ENCODE results near the gene PAMR1.

Gene PAMR1

DNA sequence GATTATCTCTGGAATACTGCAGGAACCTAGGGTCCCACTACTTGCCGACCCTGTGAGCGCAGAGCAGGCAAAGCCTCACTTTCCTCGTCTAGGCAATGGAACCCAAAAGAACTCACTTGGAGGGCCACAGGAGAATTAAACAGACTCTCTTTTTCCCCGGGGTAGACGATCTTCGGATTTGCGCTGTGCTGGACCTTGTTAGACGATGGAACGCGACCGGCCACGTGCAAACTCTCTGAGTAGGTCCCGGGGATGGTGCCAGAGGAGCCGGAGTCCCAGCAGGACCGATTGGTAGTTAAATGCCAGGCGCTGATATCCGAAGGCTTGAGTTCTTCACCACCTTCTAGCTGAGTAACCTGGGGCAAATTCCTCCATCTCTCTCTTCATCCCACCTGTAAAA, 105.0 kb downstream of the PAMR1 start:
- H3K4me3 ChIP-seq (ENCODE audit: low read depth, low read length): no peak overlapping the region
- DNase-seq (ENCODE audit: low read depth): no peak
- TF ChIP-seq, protein P1, sequence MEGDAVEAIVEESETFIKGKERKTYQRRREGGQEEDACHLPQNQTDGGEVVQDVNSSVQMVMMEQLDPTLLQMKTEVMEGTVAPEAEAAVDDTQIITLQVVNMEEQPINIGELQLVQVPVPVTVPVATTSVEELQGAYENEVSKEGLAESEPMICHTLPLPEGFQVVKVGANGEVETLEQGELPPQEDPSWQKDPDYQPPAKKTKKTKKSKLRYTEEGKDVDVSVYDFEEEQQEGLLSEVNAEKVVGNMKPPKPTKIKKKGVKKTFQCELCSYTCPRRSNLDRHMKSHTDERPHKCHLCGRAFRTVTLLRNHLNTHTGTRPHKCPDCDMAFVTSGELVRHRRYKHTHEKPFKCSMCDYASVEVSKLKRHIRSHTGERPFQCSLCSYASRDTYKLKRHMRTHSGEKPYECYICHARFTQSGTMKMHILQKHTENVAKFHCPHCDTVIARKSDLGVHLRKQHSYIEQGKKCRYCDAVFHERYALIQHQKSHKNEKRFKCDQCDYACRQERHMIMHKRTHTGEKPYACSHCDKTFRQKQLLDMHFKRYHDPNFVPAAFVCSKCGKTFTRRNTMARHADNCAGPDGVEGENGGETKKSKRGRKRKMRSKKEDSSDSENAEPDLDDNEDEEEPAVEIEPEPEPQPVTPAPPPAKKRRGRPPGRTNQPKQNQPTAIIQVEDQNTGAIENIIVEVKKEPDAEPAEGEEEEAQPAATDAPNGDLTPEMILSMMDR (IDR thresholded peaks at IDR 0.05; ENCODE audit: control insufficient read depth, extremely low read depth, insufficient read depth): no peak

DNA sequence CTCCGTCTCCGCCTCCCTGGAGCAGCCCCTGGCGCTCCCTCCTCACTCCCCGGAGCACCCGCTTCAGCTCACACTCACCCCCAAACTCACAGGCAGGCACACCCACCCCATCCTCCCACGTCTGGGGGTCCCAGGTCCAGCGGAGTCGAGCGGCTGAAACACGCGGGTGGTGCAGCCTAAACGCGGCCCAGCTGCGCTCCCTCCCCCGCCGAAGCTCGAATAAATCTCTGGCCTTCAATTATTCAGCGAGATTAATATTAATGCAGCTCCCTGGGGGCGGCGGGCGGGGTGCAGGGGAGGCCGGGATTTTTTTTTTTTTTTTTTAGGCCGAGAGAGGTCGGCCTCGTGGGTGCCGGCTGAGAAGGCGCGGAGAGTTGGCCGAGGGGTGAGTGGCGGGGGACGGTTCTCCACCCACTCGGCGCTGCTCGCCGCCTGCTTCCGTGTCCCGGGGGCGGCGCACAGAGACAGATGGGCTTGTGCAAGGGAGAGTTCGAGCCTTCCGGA, 105.5 kb downstream of the PAMR1 start:
- DNase-seq (ENCODE audit: low read depth): no peak
- TF ChIP-seq, protein P1 (IDR thresholded peaks at IDR 0.05; ENCODE audit: control insufficient read depth, extremely low read depth, insufficient read depth): no peak
- H3K4me3 ChIP-seq (ENCODE audit: low read depth, low read length): peak overlapping the region; percentile 38

DNA sequence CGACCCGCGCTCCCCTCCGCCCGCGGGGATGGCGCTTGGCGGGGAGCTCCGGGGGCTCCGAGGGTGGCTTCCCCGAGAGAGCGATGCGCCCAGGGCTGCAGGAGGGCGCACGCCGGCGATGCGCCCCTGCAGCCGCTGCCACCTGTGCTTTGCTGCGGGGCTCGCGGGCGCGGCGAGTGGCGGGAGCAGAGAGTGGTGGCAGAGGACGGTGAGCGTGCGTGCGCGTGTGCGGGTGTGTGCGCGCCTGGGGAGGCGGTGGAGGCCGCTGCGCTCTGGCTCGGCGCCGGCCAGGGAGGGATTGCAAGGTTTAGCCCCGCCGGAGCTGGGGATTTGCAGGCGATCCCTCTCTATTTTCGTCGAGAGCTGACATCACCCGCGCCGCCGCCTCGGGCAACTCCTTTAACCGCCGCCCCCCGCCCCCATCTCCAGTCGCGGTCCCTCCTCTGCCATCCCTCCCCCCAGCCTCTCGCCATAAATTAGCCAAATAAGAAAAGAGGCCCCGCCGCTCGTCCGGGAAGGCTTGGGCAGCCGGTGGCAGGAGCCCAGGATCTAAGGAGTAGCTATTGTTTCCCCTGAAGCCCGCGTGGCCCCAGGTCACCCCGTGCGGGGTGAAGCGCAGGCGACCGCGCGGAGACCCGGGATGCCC, 106.1 kb downstream of the PAMR1 start, which contains the start of gene SLC1A2:
Gene SLC1A2 (minus strand): TSS at position 375 of the 646 bp plus-strand sequence. CDS start 592 bp downstream, outside the sequence.
- peak within 1 kb of the TSS; percentile 38 for H3K4me3 ChIP-seq (ENCODE audit: low read depth, low read length)
- DNase-seq (ENCODE audit: low read depth): no peak
- TF ChIP-seq, protein P1 (IDR thresholded peaks at IDR 0.05; ENCODE audit: control insufficient read depth, extremely low read depth, insufficient read depth): no peak

DNA sequence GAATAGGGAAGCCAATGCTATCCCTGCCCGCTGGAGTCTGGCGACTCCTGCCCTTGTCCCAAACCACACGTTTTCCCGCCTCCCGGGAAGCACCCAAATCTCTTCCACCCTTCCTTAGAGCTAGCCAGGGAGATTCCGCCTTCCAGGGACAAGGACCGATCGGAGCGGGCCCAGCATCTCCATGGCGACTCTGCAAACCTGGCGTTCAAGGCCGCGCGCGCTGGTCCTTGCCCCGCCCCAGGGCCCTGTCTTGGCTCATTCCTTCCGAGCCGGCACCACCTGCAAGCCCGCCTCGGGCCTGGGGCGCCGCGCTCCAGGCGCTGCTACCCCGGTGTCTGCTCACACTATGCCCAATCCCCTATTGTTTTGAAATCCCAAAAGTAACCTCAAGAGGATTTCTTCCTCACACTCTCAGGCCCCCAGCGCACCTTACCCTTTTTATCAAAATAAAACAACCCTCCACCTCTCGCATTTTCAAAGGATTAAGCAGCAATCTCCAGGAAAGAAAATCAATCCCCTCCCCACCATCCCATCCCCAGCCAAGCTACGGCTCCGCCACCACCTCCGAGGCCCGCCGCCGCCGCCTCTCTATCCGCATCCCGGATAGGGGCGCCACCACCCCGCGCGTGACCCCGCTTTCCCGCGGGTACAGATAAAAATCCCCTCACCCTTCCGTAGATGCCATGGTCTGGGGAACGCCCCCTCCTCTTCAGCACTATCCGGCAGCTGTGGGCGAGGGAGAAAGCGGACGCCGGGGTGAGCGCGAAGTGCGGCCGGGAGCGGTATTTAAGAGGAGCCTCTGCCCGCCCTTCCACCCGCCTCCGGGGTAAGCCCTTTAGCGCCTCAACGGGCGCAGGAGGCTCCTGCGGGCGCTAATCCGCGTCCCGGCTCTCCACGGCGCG, 106.9 kb downstream of the PAMR1 start:
- TF ChIP-seq, protein P1 (IDR thresholded peaks at IDR 0.05; ENCODE audit: control insufficient read depth, extremely low read depth, insufficient read depth): no peak
- H3K4me3 ChIP-seq (ENCODE audit: low read depth, low read length): peak overlapping the region; percentile 38
- DNase-seq (ENCODE audit: low read depth): no peak

DNA sequence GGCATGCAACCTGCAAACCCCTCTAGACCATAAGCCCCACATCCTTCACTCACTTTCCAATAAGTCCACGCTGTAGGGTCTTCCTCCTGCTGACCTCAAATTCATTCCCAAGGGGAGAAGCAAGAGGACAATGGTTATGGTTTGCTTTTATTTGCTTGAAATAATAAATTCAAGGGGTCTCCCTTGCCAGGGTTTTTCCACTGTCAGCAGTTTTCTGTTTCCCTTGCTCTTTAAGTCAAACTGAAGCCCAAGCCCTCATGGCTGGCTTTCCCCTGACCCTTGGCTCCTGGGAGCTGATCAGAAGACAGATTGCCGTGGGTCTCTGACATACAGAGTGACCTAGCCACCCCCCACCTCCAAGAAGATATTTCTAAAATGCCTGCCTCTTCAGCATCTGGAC, 109.9 kb downstream of the PAMR1 start:
- no peak overlapping the region for H3K4me3 ChIP-seq (ENCODE audit: low read depth, low read length)
- no peak for DNase-seq (ENCODE audit: low read depth)
- TF ChIP-seq, protein P1 (IDR thresholded peaks at IDR 0.05; ENCODE audit: control insufficient read depth, extremely low read depth, insufficient read depth): no peak

DNA sequence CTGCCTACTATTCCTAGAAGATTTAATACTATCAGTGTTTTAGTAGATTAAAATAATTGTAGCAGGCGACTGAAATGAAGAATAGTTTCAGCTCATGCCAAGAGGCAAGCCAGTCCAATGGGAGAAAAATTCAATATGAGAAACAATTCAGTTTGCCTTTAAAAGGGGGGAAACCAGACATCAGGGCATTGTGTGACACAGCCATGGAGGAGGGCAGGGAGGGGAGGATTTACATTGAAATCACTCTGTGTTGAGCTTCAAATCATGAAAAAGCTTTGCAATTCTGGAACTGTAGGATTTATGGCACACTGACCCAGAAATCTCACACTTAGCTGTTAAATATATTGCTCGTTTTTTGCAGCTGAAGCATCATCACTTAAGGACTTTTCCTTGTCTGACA, 110.6 kb downstream of the PAMR1 start:
- no peak for DNase-seq (ENCODE audit: low read depth)
- TF ChIP-seq, protein P1 (IDR thresholded peaks at IDR 0.05; ENCODE audit: control insufficient read depth, extremely low read depth, insufficient read depth): no peak
- no peak overlapping the region for H3K4me3 ChIP-seq (ENCODE audit: low read depth, low read length)

Measured in LNCaP clone FGC (cell line).